ENCODE measurements around the gene GLIS1.

DNA sequence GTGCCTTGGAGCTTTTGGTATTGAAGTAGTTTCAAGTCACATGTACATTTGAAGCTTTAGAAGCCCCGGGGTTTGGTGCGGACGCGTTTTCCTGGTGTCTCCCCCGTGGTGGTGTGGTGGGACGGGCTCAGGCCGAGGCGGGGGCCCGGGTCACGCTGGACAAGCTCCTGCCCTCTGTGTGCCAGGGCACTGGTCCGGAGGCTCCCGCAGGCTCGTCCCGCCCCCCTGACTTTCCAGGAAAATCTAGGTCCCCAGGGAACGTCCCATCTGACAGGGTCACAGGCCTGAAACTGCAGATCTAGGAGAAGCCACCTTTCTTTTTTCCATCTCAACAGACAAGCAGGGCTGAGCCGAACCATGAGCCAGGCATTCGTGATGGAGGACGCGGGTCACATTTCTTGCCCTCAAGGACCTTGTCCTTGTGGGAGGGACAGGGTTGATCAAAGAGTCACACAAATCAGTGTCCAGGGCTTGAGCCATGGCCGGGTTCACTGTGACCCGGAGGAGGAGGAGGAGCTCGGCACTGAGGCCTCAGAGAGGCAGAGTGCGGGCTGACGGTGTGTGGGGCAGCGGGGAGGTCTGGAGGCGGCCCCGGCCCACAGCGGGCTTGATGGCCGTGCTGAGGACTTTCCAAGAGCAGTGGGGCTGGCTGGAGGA, 278.2 kb downstream of the GLIS1 start:
- TF ChIP-seq, protein P1, sequence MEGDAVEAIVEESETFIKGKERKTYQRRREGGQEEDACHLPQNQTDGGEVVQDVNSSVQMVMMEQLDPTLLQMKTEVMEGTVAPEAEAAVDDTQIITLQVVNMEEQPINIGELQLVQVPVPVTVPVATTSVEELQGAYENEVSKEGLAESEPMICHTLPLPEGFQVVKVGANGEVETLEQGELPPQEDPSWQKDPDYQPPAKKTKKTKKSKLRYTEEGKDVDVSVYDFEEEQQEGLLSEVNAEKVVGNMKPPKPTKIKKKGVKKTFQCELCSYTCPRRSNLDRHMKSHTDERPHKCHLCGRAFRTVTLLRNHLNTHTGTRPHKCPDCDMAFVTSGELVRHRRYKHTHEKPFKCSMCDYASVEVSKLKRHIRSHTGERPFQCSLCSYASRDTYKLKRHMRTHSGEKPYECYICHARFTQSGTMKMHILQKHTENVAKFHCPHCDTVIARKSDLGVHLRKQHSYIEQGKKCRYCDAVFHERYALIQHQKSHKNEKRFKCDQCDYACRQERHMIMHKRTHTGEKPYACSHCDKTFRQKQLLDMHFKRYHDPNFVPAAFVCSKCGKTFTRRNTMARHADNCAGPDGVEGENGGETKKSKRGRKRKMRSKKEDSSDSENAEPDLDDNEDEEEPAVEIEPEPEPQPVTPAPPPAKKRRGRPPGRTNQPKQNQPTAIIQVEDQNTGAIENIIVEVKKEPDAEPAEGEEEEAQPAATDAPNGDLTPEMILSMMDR (conservative IDR thresholded peaks at IDR 0.05; ENCODE audit: low read length), result no peak
- TF ChIP-seq EZH2phosphoT487 (IDR thresholded peaks at IDR 0.05; ENCODE audit: borderline replicate concordance), result no peak
